Measurements from ENCODE around the gene LILRB1.

LILRB1 gene

DNA sequence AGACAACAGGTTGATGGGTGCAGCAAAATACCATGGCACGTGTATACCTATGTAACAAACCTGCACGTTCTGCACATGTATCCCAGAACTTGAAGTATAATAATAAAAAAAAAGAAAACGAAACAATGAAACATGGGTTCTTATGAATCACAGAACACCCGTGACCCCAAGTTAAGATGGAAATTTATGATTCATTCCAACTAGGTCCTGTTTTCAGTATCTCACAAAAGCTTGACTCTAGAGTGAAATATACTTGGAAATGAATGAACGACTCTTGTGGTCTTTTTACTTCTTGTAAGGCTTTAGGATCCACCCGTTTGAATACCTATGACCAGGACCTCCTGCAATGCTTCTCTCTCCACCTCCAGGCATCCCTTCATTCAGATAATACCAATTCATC, 29.0 kb downstream of the LILRB1 start:
- TF ChIP-seq, protein P1, sequence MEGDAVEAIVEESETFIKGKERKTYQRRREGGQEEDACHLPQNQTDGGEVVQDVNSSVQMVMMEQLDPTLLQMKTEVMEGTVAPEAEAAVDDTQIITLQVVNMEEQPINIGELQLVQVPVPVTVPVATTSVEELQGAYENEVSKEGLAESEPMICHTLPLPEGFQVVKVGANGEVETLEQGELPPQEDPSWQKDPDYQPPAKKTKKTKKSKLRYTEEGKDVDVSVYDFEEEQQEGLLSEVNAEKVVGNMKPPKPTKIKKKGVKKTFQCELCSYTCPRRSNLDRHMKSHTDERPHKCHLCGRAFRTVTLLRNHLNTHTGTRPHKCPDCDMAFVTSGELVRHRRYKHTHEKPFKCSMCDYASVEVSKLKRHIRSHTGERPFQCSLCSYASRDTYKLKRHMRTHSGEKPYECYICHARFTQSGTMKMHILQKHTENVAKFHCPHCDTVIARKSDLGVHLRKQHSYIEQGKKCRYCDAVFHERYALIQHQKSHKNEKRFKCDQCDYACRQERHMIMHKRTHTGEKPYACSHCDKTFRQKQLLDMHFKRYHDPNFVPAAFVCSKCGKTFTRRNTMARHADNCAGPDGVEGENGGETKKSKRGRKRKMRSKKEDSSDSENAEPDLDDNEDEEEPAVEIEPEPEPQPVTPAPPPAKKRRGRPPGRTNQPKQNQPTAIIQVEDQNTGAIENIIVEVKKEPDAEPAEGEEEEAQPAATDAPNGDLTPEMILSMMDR (IDR thresholded peaks at IDR 0.05; ENCODE audit: low read length) = no peak
- no peak for TF ChIP-seq EZH2 (IDR thresholded peaks at IDR 0.05; ENCODE audit: borderline replicate concordance, low read length)
- Histone ChIP-seq H3F3A (ENCODE audit: insufficient read depth, low read length) (no peaks in the 10 kb centered on the region), H2AFZ (ENCODE audit: low read length) (no peak overlapping the region), H3K79me2 (ENCODE audit: insufficient read depth, low read length) (no peaks in the 10 kb centered on the region), H3K27ac (ENCODE audit: low read depth, low read length, poor library complexity, severe bottlenecking) (no peak overlapping the region), H4K20me1 (ENCODE audit: insufficient read depth, low read length) (no peaks in the 10 kb centered on the region), H3K9me2 (ENCODE audit: low read depth, low read length) (no peaks in the 10 kb centered on the region), H3K36me3 (ENCODE audit: insufficient read depth, low read length) (no peaks in the 10 kb centered on the region), H3K9ac (ENCODE audit: low read length) (no peak overlapping the region), H3K4me2 (ENCODE audit: low read length) (no peak overlapping the region), H3K4me3 (ENCODE audit: low read depth, low read length, poor library complexity, severe bottlenecking) (no peak overlapping the region), H3K4me1 (ENCODE audit: insufficient read depth, low read length, severe bottlenecking) (no peaks in the 10 kb centered on the region), H3K9me3 (ENCODE audit: low read length) (no peaks in the 10 kb centered on the region), H3K27me3 (ENCODE audit: insufficient read depth, low read length) (no peaks in the 10 kb centered on the region)

DNA sequence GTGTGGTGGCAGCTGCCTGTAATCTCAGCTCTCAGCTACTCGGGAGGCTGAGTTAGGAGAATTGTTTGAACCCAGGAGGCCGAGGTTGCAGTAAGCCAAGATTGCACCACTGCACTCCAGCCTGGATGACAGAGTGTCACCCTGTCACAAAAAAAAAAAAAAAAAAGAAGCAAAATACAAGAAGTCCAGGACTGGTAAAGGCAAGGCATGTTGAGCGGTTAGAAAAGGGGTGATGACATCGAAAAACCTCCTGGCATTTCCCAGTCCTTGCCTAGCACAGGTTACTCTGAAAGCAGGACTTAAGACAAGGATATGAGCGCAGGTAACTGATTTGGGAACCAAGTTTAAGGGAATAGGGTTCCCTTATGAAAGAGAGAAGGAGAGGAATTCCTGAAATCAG, 30.0 kb downstream of the LILRB1 start:
- H2AFZ ChIP-seq (ENCODE audit: low read length) = no peak overlapping the region
- H3K4me1 ChIP-seq (ENCODE audit: insufficient read depth, low read length, severe bottlenecking) = no peaks in the 10 kb centered on the region
- no peaks in the 10 kb centered on the region for H3K27me3 ChIP-seq (ENCODE audit: insufficient read depth, low read length)
- no peaks in the 10 kb centered on the region for H3K79me2 ChIP-seq (ENCODE audit: insufficient read depth, low read length)
- no peak overlapping the region for H3K4me3 ChIP-seq (ENCODE audit: low read depth, low read length, poor library complexity, severe bottlenecking)
- H4K20me1 ChIP-seq (ENCODE audit: insufficient read depth, low read length) = no peaks in the 10 kb centered on the region
- no peak overlapping the region for H3K4me2 ChIP-seq (ENCODE audit: low read length)
- no peaks in the 10 kb centered on the region for H3K9me2 ChIP-seq (ENCODE audit: low read depth, low read length)
- H3K9ac ChIP-seq (ENCODE audit: low read length) = no peak overlapping the region
- no peaks in the 10 kb centered on the region for H3F3A ChIP-seq (ENCODE audit: insufficient read depth, low read length)
- H3K27ac ChIP-seq (ENCODE audit: low read depth, low read length, poor library complexity, severe bottlenecking) = no peak overlapping the region
- no peaks in the 10 kb centered on the region for H3K36me3 ChIP-seq (ENCODE audit: insufficient read depth, low read length)
- H3K9me3 ChIP-seq (ENCODE audit: low read length) = no peaks in the 10 kb centered on the region
- no peak for TF ChIP-seq EZH2 (IDR thresholded peaks at IDR 0.05; ENCODE audit: borderline replicate concordance, low read length)
- TF ChIP-seq, protein P1 (IDR thresholded peaks at IDR 0.05; ENCODE audit: low read length) = no peak

DNA sequence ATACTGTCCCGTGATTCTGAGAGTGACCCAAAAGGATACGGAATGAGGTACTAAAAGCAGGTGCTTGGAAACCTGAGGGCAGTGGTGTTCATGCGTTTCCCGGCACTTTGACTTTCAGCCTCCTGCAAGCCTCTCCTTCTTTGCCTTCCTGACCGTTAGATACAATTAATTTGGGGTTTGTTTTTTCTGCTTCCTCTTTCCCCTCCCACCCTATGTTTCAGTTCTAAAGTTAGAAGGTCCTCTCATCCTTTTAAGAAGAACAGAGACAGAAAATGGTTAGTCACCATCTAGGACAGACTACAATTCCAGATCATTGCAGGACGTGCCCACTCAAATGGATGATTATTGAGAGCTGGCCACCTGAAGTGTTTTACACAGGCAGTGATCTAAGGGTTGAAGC, 30.7 kb downstream of the LILRB1 start:
- H3F3A ChIP-seq (ENCODE audit: insufficient read depth, low read length) = no peaks in the 10 kb centered on the region
- TF ChIP-seq, protein P1 (IDR thresholded peaks at IDR 0.05; ENCODE audit: low read length) = no peak
- TF ChIP-seq EZH2 (IDR thresholded peaks at IDR 0.05; ENCODE audit: borderline replicate concordance, low read length) = no peak
- H3K27me3 ChIP-seq (ENCODE audit: insufficient read depth, low read length) = no peaks in the 10 kb centered on the region
- no peak overlapping the region for H3K4me3 ChIP-seq (ENCODE audit: low read depth, low read length, poor library complexity, severe bottlenecking)
- H3K4me2 ChIP-seq (ENCODE audit: low read length) = no peak overlapping the region
- no peak overlapping the region for H3K9ac ChIP-seq (ENCODE audit: low read length)
- no peak overlapping the region for H2AFZ ChIP-seq (ENCODE audit: low read length)
- no peaks in the 10 kb centered on the region for H4K20me1 ChIP-seq (ENCODE audit: insufficient read depth, low read length)
- H3K9me3 ChIP-seq (ENCODE audit: low read length) = no peaks in the 10 kb centered on the region
- H3K27ac ChIP-seq (ENCODE audit: low read depth, low read length, poor library complexity, severe bottlenecking) = no peak overlapping the region
- H3K79me2 ChIP-seq (ENCODE audit: insufficient read depth, low read length) = no peaks in the 10 kb centered on the region
- no peaks in the 10 kb centered on the region for H3K9me2 ChIP-seq (ENCODE audit: low read depth, low read length)
- H3K4me1 ChIP-seq (ENCODE audit: insufficient read depth, low read length, severe bottlenecking) = no peaks in the 10 kb centered on the region
- H3K36me3 ChIP-seq (ENCODE audit: insufficient read depth, low read length) = no peaks in the 10 kb centered on the region
